ENCODE measurements around the gene NPIPA2. TPM values are rescaled to one million over a fixed set of nuclear protein-coding genes. Genes with fewer than 3 reads are reported as not detected.
"Not testable (repeated sequence)": the region's sequence is repeated elsewhere in the genome, so short reads cannot be mapped to it uniquely, and the experiment has no call there.

Gene NPIPA2
- not detected for polyA plus RNA-seq

- not testable (repeated sequence) for H3K4me1 Mint-ChIP-seq, H3K9me3 Mint-ChIP-seq, H3K27me3 Mint-ChIP-seq, H3K27ac Mint-ChIP-seq, H3K36me3 Mint-ChIP-seq, H3K4me3 Mint-ChIP-seq
Observed at GRCh38 chr16:14742273-14743128, at the start of gene NPIPA2. Gene NPIPA2 (plus strand): TSS chr16:14742533. CDS start chr16:14748066, 5,533 bp downstream.

DNA sequence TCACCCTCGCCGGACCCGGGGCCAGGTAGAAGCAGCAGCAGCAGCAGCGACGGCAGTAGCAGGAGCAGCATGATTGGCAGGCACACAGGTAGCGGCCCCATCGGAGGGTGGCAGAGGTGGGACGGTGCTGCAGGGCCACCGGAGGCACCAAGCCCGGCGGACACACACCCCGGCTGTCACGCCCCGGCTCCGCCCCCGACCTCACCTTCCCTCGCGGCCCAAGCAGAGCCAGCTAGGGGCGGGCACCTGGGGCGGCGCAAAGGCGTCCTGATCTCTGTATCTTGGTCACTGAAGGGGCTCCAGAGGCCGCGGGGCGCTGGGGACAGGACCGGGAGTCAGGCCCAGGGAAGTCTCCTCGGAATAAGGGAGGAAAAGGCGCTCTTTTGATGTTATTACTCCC lies 48.2 kb upstream of the NPIPA2 start, which contains the start of gene PLA2G10:
PLA2G10 (minus strand) TSS at position 180 of the 400 bp plus-strand sequence; CDS start at position 101, 79 bp downstream.
- H3K4me1 Mint-ChIP-seq, H3K9me3 Mint-ChIP-seq, H3K4me3 Mint-ChIP-seq, H3K27ac Mint-ChIP-seq, H3K27me3 Mint-ChIP-seq, H3K36me3 Mint-ChIP-seq: not testable (repeated sequence)

- not testable (repeated sequence) for H3K4me1 Mint-ChIP-seq, H3K36me3 Mint-ChIP-seq, H3K4me3 Mint-ChIP-seq, H3K27me3 Mint-ChIP-seq, H3K27ac Mint-ChIP-seq, H3K9me3 Mint-ChIP-seq
Observed at GRCh38 chr16:14701859-14702258, 40.5 kb upstream of the NPIPA2 start.

DNA sequence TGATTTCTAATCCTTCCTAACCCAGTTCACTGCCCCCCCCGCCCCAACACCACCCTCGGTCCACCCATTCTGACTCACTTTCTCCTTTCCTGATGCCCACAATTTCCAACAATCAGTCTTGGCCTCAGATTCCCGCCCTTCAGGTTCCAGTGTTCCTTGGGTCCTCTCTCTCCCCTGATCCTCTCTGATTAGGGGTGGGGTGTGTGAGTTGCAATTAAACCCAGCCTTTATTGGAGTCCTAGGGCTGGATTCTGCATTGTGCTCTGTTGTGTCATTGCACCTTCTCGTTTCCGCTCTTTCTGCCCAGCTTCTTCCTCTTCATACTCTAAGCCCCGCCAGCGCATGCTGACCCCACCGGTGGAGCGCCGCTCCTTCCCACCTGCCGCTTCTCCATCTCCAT lies 39.7 kb upstream of the NPIPA2 start:
- H3K4me1 Mint-ChIP-seq, H3K4me3 Mint-ChIP-seq, H3K27ac Mint-ChIP-seq, H3K27me3 Mint-ChIP-seq, H3K9me3 Mint-ChIP-seq, H3K36me3 Mint-ChIP-seq: not testable (repeated sequence)

GRCh38 chr16:14703156-14704011 lies 38.9 kb upstream of the NPIPA2 start, which contains the start of gene NPIPA3:
Gene NPIPA3 (plus strand): TSS chr16:14703411. CDS start chr16:14708944, 5,533 bp downstream.
- H3K27me3 Mint-ChIP-seq, H3K27ac Mint-ChIP-seq: not testable (repeated sequence)

DNA sequence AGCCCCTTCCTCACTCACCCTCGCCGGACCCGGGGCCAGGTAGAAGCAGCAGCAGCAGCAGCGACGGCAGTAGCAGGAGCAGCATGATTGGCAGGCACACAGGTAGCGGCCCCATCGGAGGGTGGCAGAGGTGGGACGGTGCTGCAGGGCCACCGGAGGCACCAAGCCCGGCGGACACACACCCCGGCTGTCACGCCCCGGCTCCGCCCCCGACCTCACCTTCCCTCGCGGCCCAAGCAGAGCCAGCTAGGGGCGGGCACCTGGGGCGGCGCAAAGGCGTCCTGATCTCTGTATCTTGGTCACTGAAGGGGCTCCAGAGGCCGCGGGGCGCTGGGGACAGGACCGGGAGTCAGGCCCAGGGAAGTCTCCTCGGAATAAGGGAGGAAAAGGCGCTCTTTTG lies 9.1 kb upstream of the NPIPA2 start:
- H3K4me1 Mint-ChIP-seq, H3K9me3 Mint-ChIP-seq, H3K27me3 Mint-ChIP-seq, H3K36me3 Mint-ChIP-seq, H3K27ac Mint-ChIP-seq, H3K4me3 Mint-ChIP-seq: not testable (repeated sequence)

More at GRCh38 chr16:14703156-14704011, 38.9 kb upstream of the NPIPA2 start, which contains the start of gene NPIPA3:
- not testable (repeated sequence) for H3K36me3 Mint-ChIP-seq, H3K4me3 Mint-ChIP-seq, H3K4me1 Mint-ChIP-seq, H3K9me3 Mint-ChIP-seq

GRCh38 chr16:14740832-14741385 lies 1.4 kb upstream of the NPIPA2 start:
- H3K9me3 Mint-ChIP-seq, H3K27ac Mint-ChIP-seq, H3K4me1 Mint-ChIP-seq, H3K4me3 Mint-ChIP-seq, H3K36me3 Mint-ChIP-seq, H3K27me3 Mint-ChIP-seq: not testable (repeated sequence)

- not testable (repeated sequence) for H3K9me3 Mint-ChIP-seq, H3K27ac Mint-ChIP-seq, H3K27me3 Mint-ChIP-seq, H3K4me3 Mint-ChIP-seq, H3K36me3 Mint-ChIP-seq, H3K4me1 Mint-ChIP-seq
Observed at GRCh38 chr16:14741794-14742193, 539 bp upstream of the NPIPA2 start.

DNA sequence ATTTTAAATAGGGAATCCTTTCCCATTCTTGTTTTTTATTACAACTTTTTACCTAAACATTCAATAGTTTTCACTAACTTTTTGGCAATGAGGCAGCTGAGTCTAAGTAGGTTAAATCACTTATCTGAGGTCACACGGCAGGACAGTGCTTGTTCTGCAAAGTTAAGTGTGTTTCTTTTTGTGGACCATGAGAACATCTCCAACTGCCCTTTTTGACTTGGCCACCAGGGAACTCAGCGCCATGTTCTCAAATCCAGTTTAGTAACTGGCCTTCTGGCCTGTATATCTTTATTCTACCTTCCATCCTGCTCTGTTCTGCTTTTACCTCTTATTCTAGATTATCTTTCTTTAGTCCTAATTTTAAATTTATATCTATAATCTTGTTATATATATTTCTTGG lies 31.3 kb downstream of the NPIPA2 start:
- not testable (repeated sequence) for H3K27me3 Mint-ChIP-seq, H3K4me1 Mint-ChIP-seq, H3K27ac Mint-ChIP-seq, H3K4me3 Mint-ChIP-seq, H3K9me3 Mint-ChIP-seq, H3K36me3 Mint-ChIP-seq

DNA sequence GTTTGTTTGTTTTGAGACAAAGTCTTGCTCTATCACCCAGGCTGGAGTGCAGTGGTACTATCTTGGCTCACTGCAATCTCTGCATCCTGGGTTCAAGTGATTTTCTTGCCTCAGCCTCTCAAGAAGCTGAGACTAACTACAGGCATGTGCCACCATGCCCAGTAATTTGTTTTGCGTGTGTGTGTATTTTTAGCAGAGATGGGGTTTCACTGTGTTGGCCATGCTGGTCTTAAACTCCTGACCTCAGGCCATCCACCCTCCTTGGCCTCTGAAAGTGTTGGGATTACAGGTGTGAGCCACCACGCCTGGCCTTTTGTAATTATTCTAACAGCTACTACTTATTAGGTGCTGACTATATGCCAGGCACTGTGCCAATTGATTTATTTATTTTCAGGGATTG lies 33.3 kb downstream of the NPIPA2 start:
- not testable (repeated sequence) for H3K27me3 Mint-ChIP-seq, H3K4me1 Mint-ChIP-seq, H3K36me3 Mint-ChIP-seq, H3K9me3 Mint-ChIP-seq, H3K4me3 Mint-ChIP-seq, H3K27ac Mint-ChIP-seq

GRCh38 chr16:14776763-14777162 lies 34.4 kb downstream of the NPIPA2 start:
- H3K36me3 Mint-ChIP-seq, H3K27me3 Mint-ChIP-seq, H3K4me1 Mint-ChIP-seq, H3K4me3 Mint-ChIP-seq, H3K9me3 Mint-ChIP-seq, H3K27ac Mint-ChIP-seq: not testable (repeated sequence)

DNA sequence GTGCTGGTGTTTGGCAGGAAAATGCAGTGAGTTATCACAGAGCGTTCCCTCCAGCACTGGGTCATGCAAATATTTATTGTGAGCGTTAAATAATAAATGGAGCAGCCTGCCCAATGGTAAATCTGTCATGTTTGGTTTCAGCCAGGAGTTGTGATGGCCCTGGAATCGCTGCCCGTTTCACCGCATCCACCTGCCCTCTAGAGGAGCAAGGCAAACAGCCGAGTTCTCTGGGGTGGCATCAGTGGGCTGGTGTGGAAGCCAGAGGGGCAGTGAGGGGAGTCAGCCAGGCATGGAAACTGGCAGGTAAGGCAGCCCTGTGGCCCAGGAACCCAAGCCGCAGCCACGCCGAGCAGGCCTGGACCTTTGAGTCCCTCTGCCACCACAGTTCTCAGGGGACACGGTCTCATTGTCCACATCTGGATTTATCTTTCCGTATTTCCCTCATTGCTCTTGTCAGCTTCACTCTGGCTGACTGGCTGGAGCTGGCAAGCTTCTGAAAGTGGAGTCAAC lies 37.1 kb downstream of the NPIPA2 start:
- not testable (repeated sequence) for H3K36me3 Mint-ChIP-seq, H3K27ac Mint-ChIP-seq, H3K27me3 Mint-ChIP-seq, H3K9me3 Mint-ChIP-seq, H3K4me1 Mint-ChIP-seq, H3K4me3 Mint-ChIP-seq

DNA sequence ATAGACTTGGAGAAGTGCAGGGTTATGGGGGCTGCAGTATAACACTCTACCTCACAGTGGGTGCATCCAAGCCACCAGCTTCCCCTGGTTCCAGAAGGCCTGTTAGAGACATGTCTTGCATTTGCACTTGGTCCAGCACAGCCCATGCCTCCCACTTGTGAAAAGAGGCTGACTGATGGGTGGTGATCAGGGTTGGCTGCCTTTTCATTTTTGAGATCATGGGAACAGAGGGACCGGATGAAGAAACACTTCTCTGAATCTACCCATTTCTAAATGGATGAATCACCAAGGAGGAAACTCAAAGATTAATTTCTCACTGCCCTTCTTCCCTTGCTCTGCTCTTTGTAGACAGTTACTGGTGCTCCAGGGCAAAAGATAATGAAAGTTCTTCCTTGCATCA lies 43.8 kb downstream of the NPIPA2 start:
- H3K9me3 Mint-ChIP-seq, H3K27ac Mint-ChIP-seq, H3K27me3 Mint-ChIP-seq, H3K36me3 Mint-ChIP-seq, H3K4me3 Mint-ChIP-seq, H3K4me1 Mint-ChIP-seq: not testable (repeated sequence)

GRCh38 chr16:14789577-14789976 lies 47.2 kb downstream of the NPIPA2 start:
- H3K4me1 Mint-ChIP-seq, H3K27me3 Mint-ChIP-seq, H3K27ac Mint-ChIP-seq, H3K9me3 Mint-ChIP-seq, H3K36me3 Mint-ChIP-seq, H3K4me3 Mint-ChIP-seq: not testable (repeated sequence)

DNA sequence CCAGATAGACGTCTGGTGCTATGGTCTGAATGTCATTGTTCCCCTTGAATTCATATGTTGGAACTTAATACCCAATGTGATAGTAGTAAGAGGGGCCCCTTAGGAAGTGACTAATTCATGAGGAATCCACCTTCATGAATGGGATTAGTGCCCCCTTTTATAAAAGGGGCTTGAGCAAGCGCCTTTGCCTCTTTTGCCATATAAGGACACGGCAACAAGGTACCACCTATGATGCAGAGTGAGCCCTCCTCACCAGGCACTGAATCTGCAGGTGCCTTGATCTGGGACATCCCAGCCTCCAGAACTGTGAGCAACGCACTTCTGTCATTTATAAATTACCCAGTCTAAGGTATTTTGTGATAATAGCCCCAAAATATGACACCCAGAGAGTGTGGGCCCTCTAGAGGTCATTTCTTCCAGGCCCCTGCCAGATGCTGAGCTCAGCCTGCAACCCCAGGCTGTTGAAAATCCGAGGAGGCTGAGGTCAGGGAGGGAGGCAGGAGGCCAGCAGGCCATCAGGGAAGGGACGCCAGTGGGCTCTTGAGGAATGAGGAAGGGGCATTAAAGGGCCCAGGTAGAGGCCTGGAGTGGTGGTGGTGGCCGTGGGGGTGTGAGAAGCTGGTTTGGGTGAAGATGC lies 48.1 kb downstream of the NPIPA2 start:
- H3K36me3 Mint-ChIP-seq, H3K27me3 Mint-ChIP-seq, H3K4me1 Mint-ChIP-seq, H3K4me3 Mint-ChIP-seq, H3K27ac Mint-ChIP-seq, H3K9me3 Mint-ChIP-seq: not testable (repeated sequence)
